Nephron progenitor cell (in vitro differentiated cells): ENCODE data around the gene PDIA6.

Experiments
- DNase-seq: peaks from one replicate; pipeline ENCODE4 v3.0.0; 2021
- H3K27ac Mint-ChIP-seq: 2 replicates; pipeline ENCODE4 v1.8.0; 2021; ENCODE audit warnings: mild to moderate bottlenecking, moderate library complexity, mixed read lengths
- H3K27me3 Mint-ChIP-seq: 2 replicates; pipeline ENCODE4 v1.8.0; 2021; ENCODE audit warnings: mild to moderate bottlenecking, low read depth, mixed read lengths; ENCODE audit not compliant: poor library complexity
- H3K36me3 Mint-ChIP-seq: 2 replicates; pipeline ENCODE4 v1.8.0; 2021; ENCODE audit warnings: low read depth, mixed read lengths
- H3K4me1 Mint-ChIP-seq: 2 replicates; pipeline ENCODE4 v1.8.0; 2021; ENCODE audit warnings: mixed read lengths
- H3K4me3 Mint-ChIP-seq: 2 replicates; pipeline ENCODE4 v1.8.0; 2021; ENCODE audit warnings: mild to moderate bottlenecking, moderate library complexity, mixed read lengths
- H3K9me3 Mint-ChIP-seq: 2 replicates; pipeline ENCODE4 v1.8.0; 2021; ENCODE audit warnings: mild to moderate bottlenecking, moderate library complexity, mixed read lengths
- TF ChIP-seq, protein P1 (sequence below): fragments of 200-600 bp; sonication (generic); IDR thresholded peaks from 2 replicates; pipeline ENCODE4 v1.5.0; 2021; ENCODE audit warnings: antibody characterized with exemption

PDIA6 gene

DNA sequence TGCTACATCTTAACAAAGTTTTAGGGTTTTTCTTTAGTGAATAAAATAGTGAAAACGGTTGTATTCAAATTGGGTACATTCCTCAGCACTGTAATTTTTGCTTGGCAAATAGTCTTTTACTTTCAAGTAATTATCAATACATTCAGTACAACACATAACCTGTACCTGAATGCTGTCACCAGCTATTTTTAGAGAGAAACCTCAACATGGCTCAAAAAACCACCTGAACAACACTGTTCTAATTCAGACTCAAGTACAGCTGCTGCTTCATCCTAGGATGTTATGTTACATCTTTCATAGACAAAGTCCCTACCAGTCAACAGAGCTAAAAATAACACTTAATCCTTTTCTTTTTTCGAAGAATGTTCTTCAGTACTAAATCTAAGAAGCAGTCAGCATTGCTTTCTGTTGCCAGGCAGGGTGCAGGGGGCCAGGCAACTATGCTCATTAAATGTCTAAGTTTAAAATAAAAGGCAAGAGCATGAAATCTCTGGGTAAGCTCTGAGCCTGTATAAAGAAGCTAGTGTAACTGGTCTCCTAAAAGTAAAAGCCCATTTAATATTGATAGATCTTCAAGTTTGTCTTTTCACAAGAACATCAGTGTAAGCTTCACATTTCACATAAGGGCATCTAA, 20.5 kb downstream of the PDIA6 start:
- Mint-ChIP-seq H3K27me3 (peaks cover 3% of the 10 kb centered on the region), H3K27ac (peak overlapping the region; percentile 41), H3K4me1 (no peaks in the 10 kb centered on the region), H3K36me3 (peaks cover 86% of the 10 kb centered on the region), H3K4me3 (no peak overlapping the region), H3K9me3 (no peaks in the 10 kb centered on the region)
- TF ChIP-seq, protein P1, sequence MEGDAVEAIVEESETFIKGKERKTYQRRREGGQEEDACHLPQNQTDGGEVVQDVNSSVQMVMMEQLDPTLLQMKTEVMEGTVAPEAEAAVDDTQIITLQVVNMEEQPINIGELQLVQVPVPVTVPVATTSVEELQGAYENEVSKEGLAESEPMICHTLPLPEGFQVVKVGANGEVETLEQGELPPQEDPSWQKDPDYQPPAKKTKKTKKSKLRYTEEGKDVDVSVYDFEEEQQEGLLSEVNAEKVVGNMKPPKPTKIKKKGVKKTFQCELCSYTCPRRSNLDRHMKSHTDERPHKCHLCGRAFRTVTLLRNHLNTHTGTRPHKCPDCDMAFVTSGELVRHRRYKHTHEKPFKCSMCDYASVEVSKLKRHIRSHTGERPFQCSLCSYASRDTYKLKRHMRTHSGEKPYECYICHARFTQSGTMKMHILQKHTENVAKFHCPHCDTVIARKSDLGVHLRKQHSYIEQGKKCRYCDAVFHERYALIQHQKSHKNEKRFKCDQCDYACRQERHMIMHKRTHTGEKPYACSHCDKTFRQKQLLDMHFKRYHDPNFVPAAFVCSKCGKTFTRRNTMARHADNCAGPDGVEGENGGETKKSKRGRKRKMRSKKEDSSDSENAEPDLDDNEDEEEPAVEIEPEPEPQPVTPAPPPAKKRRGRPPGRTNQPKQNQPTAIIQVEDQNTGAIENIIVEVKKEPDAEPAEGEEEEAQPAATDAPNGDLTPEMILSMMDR: no peak
- DNase-seq: no peak

DNA sequence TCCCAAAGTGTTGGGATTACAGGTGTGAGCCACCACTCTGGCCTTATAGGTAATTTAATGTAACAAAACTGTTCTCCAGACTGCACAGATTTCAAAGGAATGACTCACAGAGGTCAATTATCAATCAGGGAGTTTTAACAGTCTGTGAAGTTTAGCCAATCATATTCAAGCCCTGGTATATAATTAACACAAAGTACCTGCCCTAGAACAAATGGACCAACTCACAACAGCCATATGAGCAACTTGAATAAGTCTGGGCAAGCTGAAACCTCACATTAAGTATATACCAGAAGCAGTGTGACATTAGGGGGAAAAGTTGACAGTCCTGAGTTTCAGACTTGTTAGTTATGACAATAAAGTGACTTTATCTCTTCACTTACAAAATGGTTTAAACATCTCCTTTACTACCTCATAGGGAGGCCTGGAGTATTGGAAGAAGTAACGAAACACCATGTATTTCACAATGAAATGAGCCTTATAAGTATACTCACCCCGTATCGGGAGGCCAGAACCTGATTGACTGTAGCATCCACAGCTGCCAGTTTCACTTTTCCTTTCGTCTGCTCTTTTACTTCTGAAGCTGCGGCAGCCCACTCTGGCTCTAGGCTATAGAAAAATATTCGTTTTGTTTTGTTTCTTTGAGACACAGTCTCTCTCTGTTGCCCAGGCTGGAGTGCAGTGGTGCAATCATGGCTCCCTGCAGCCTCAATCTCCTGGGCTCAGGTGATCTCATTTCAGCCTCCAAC, 22.2 kb downstream of the PDIA6 start:
- DNase-seq: no peak
- no peak overlapping the region for H3K27ac Mint-ChIP-seq
- H3K36me3 Mint-ChIP-seq: peaks cover 83% of the 10 kb centered on the region
- peaks cover 3% of the 10 kb centered on the region for H3K27me3 Mint-ChIP-seq
- TF ChIP-seq, protein P1: no peak
- H3K9me3 Mint-ChIP-seq: no peaks in the 10 kb centered on the region
- no peaks in the 10 kb centered on the region for H3K4me1 Mint-ChIP-seq
- H3K4me3 Mint-ChIP-seq: no peak overlapping the region

DNA sequence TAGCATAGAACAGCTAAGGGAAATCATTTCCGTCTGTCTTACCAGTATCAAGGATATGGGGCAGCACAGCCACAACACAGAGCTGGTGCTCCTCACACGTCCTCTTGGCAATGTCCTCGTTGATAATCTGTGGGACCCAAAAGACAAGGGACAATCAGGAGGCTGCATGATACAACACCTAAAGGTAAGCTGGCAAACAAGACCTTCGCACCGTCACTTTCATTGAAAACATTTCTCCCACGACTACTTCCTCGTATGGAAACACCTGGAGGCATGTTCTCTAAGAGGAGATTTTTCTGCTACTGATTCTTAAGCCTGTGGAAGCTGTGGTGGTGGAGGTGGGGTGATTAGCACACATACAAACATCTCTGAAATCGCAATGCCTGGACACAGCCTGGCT, 23.7 kb downstream of the PDIA6 start:
- H3K4me1 Mint-ChIP-seq: no peaks in the 10 kb centered on the region

DNA sequence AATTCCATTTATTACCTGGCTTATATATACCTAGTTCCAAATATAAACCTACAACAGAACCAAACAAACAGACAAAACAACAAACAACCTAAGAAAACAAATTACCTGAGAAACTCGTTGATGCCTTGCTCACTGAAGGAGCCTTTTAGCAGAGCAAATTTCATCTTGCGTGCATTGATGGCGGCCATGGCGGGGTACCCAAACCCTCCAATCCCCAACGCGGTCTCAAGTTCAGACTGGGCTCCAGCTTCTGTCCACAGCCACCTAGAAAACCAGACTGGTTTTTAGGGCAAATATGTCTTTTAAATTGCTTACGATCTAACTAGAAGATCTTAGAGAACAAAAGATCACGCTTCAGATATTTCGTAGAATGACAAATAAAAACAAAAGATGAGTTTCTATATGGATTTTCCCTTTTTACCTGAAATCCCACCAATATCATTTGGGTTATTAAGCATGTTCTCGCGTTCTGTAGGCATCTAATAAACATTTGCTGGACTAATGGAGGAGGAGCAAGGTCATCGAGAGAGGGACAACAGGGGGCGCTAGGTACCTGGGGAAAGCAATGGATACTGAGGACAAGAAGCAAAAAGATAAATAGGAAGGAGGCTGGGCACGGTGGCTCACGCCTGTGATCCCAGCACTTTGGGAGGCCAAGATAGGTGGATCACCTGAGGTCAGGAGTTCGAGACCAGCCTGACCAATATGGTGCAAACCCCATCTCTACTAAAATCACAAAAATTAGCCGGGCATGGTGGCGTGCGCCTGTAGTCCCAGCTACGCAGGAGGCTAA, 25.2 kb downstream of the PDIA6 start:
- no peak overlapping the region for H3K4me3 Mint-ChIP-seq
- H3K36me3 Mint-ChIP-seq: peaks cover 89% of the 10 kb centered on the region
- peaks cover 3% of the 10 kb centered on the region for H3K27me3 Mint-ChIP-seq
- no peaks in the 10 kb centered on the region for H3K4me1 Mint-ChIP-seq
- no peak overlapping the region for H3K27ac Mint-ChIP-seq
- peak; percentile 34 for DNase-seq
- TF ChIP-seq, protein P1: no peak
- H3K9me3 Mint-ChIP-seq: no peaks in the 10 kb centered on the region

More for the DNA sequence above, 23.7 kb downstream of the PDIA6 start:
- peaks cover 3% of the 10 kb centered on the region for H3K27me3 Mint-ChIP-seq
- DNase-seq: no peak
- peak overlapping the region; percentile 85 for H3K27ac Mint-ChIP-seq
- no peaks in the 10 kb centered on the region for H3K9me3 Mint-ChIP-seq
- H3K4me3 Mint-ChIP-seq: no peak overlapping the region
- TF ChIP-seq, protein P1: no peak
- peaks cover 89% of the 10 kb centered on the region for H3K36me3 Mint-ChIP-seq

DNA sequence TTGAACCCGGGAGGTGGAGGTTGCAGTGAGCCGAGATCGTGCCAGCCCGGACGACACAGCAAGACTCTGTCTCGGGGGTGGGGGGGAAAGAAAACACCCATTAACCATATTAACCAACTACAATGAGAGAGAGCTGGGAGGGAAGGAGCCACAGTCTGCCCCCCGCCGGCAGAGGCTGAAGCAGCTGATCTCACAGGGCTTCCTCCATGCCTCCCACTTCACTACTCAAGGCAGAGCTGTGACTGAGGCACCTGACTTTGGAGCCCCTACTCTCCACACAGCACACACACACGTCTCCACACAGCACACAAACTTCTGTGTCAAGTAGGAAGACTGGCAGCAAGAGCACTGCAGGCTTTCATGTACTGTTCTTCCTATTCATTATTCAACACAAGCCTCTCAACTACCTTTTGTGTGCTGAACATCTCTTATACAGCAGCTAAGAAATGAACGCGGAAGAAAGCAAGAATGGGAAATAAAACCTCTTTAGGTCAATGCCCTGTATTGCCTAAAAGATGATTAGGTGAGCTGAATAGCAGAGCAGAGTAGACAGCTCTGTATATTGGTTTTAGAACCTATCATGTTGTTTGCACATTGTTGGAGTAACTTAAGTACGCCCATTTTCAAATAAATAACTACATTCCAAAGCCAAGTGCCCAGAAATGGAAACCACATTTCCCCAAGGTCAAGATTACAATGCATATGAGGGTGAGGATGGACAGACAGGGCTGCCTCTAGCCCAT, 26.2 kb downstream of the PDIA6 start:
- Mint-ChIP-seq H3K9me3 (no peaks in the 10 kb centered on the region), H3K4me3 (no peak overlapping the region), H3K27ac (no peak overlapping the region), H3K27me3 (peaks cover 3% of the 10 kb centered on the region), H3K4me1 (no peaks in the 10 kb centered on the region), H3K36me3 (peaks cover 88% of the 10 kb centered on the region)
- TF ChIP-seq, protein P1: no peak
- no peak for DNase-seq
